CD4-positive, CD25-positive, alpha-beta regulatory T cell (primary cell): ENCODE data around the gene RIBC2. TPM values are rescaled to one million over a fixed set of nuclear protein-coding genes. Genes with fewer than 3 reads are reported as not detected.

ENCODE experiments used
- ATAC-seq, 2 donors: fragments of 150-1000 bp; cut with Tn5 transposase; one replicate each; pipeline ENCODE4 v1.10.0; 2021; ENCODE audit warnings: low read depth in 2 of 2, moderate number of reproducible peaks in 2 of 2, moderate library complexity in 1 of 2
- DNase-seq, 3 donors: peaks; one replicate each; pipeline versions ENCODE4 v3.0.0 to v3.0.0-alpha.2; 2012 to 2022; ENCODE audit warnings: mixed read lengths in 1 of 3
- H3K27ac ChIP-seq: one replicate; pipeline ENCODE4 v1.7.0; 2013; ENCODE audit warnings: mild to moderate bottlenecking, low read length; ENCODE audit not compliant: insufficient read depth, poor library complexity, severe bottlenecking
- H3K27me3 ChIP-seq: one replicate; pipeline ENCODE4 v1.7.0; 2013; ENCODE audit warnings: low read length; ENCODE audit not compliant: control insufficient read depth, insufficient read depth
- H3K36me3 ChIP-seq: one replicate; pipeline ENCODE4 v1.7.0; 2013; ENCODE audit warnings: mild to moderate bottlenecking, low read length, moderate library complexity; ENCODE audit not compliant: control insufficient read depth, insufficient read depth
- H3K4me1 ChIP-seq: 2 replicates; pipeline ENCODE4 v1.7.0; 2013; ENCODE audit warnings: mild to moderate bottlenecking, low read length; ENCODE audit not compliant: insufficient read depth, control insufficient read depth, poor library complexity, severe bottlenecking
- H3K4me3 ChIP-seq: one replicate; pipeline ENCODE4 v1.7.0; 2013; ENCODE audit warnings: low read depth, mild to moderate bottlenecking, low read length, moderate library complexity
- H3K9me3 ChIP-seq, 2 experiments: 1 replicate in 1 of 2; 2 replicates in 1 of 2; pipeline ENCODE4 v1.7.0; 2013; ENCODE audit warnings: low read length in 2 of 2, mild to moderate bottlenecking in 1 of 2, moderate library complexity in 1 of 2; ENCODE audit not compliant: control insufficient read depth in 2 of 2
- H3K27ac Mint-ChIP-seq, 3 donors: one replicate each; pipeline ENCODE4 v1.8.0; 2020 to 2022; ENCODE audit warnings: mild to moderate bottlenecking in 3 of 3, mixed read lengths in 3 of 3, moderate library complexity in 2 of 3
- H3K27me3 Mint-ChIP-seq: one replicate; pipeline ENCODE4 v1.8.0; 2022; ENCODE audit warnings: mild to moderate bottlenecking, mixed read lengths
- H3K36me3 Mint-ChIP-seq: one replicate; pipeline ENCODE4 v1.8.0; 2020; ENCODE audit warnings: mixed read lengths
- H3K4me1 Mint-ChIP-seq, 4 donors: one replicate each; pipeline ENCODE4 v1.8.0; 2020 to 2022; ENCODE audit warnings: mixed read lengths in 4 of 4, mild to moderate bottlenecking in 1 of 4
- H3K4me3 Mint-ChIP-seq, 4 donors: one replicate each; pipeline ENCODE4 v1.8.0; 2020 to 2022; ENCODE audit warnings: mild to moderate bottlenecking in 4 of 4, mixed read lengths in 4 of 4, moderate library complexity in 3 of 4
- H3K9me3 Mint-ChIP-seq, 7 donors: one replicate each; pipeline ENCODE4 v1.8.0; 2020 to 2022; ENCODE audit warnings: mixed read lengths in 7 of 7, mild to moderate bottlenecking in 3 of 7, moderate library complexity in 2 of 7
- polyA plus RNA-seq, 4 donors: library from polyadenylated mRNA; unstranded; fragments of 300-500 nt; fragmentation: Illumina TruSeq; gene quantifications; one replicate each; pipeline ENCODE4 v1.2.3, GENCODE V29; 2021
- total RNA-seq: library from RNA; stranded (reverse); gene quantifications from one replicate; pipeline ENCODE4 v1.2.3, GENCODE V29; 2022

The RIBC2 gene
- total and polyA plus RNA-seq, 5 donors from 2014 or later, result 0.15 to 0.67 TPM; not detected in 3

DNA sequence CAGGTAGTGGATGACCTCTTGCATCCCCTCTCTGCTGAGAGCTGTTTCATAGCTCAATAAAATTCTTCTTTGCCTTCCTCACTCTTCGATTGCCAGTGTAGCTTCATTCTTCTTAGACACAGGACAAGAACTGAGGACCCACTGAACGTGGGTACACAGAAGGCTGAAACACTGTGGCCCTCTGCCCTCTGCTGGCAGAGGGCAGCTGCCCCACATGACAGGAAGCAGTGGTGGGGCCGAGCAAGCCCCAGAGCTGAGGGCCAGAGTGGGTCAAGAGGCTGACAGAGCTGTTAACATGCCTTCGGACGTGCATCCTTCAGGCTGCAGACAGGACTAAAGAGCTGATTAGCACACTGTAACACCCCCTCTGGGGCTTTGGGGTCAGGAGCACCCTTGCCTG, 15.7 kb upstream of the RIBC2 start:
- H3K27ac ChIP-seq, result no peak overlapping the region
- Mint-ChIP-seq H3K4me1 (no peaks in the 10 kb centered on the region), H3K9me3 (no peaks in the 10 kb centered on the region), H3K27ac (no peak overlapping the region), H3K36me3 (no peaks in the 10 kb centered on the region), H3K4me3 (no peak overlapping the region), H3K27me3 (peaks cover 20% of the 10 kb centered on the region)
- H3K4me3 ChIP-seq, result no peak overlapping the region
- no peaks in the 10 kb centered on the region for H3K9me3 ChIP-seq
- no peaks in the 10 kb centered on the region for H3K4me1 ChIP-seq
- peak in 1 of 2 donors; percentile 34 for ATAC-seq
- DNase-seq, result peak in 1 of 3 donors; percentile 18
- H3K36me3 ChIP-seq, result no peaks in the 10 kb centered on the region
- H3K27me3 ChIP-seq, result peaks cover 4% of the 10 kb centered on the region

DNA sequence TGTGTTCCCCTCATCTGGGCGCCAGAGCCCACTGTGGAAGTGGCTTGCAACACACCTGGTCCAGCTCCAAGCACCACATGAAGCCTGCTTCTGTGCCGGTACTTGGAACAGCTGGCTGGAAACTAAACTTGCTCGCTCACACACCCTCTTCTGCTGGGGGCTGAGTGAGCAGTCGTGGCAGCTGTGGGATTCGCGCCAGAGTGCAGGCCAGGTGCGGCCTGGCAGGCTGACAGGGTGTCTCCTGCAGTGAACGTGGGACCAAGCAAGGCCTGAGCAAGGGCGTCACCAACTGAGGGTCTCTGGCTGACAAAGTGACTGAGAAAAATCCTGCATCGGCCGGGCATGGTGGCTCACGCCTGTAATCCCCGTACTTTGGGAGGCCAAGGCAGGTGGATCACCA, 15.3 kb upstream of the RIBC2 start:
- H3K27ac ChIP-seq, result no peak overlapping the region
- peaks cover 4% of the 10 kb centered on the region for H3K27me3 ChIP-seq
- Mint-ChIP-seq H3K4me1 (no peaks in the 10 kb centered on the region), H3K9me3 (no peaks in the 10 kb centered on the region), H3K27ac (no peak overlapping the region), H3K4me3 (no peak overlapping the region), H3K27me3 (peaks cover 20% of the 10 kb centered on the region), H3K36me3 (no peaks in the 10 kb centered on the region)
- no peak for ATAC-seq
- no peaks in the 10 kb centered on the region for H3K9me3 ChIP-seq
- H3K36me3 ChIP-seq, result no peaks in the 10 kb centered on the region
- DNase-seq, result no peak
- H3K4me1 ChIP-seq, result no peaks in the 10 kb centered on the region
- H3K4me3 ChIP-seq, result no peak overlapping the region

DNA sequence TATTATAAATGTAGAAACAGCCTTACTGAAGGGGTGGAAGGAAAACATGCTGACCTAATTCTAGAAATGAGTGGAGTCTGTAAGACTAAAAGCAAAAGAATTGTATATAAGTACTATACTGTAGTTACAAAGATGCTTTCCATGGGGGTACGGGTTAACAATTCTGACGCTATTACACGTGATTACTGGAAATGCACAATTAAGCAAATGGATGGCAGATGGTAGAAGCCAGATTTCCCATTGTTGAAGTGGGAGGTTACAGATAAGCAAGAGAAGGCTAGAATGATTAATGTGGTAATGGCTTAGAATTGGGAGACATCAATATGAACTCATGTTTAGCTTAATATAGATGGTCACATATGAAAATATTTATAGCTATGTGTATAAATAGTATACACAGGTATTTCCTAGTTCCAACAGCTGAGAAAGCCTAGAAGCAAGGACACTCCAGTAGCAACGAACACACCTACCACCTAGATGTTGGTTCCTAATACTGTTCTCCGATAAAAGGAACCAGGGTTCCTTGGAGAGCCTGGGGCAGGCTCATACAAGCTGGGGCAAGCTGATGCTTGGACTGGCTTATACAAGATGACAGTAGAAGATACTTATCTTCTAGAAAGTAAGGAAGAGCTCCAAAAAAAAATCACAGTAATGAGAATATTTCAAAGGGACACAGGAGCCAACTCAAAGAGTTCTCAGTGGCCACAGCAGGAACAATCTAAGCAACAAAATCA, 13.6 kb upstream of the RIBC2 start:
- H3K27me3 ChIP-seq, result peaks cover 4% of the 10 kb centered on the region
- H3K9me3 Mint-ChIP-seq, result peaks cover 0 to 1% (median 0%) of the 10 kb centered on the region in 7 donors
- no peaks in the 10 kb centered on the region for H3K36me3 ChIP-seq
- no peak overlapping the region for H3K27ac Mint-ChIP-seq
- H3K27ac ChIP-seq, result no peak overlapping the region
- no peak for DNase-seq
- H3K36me3 Mint-ChIP-seq, result no peaks in the 10 kb centered on the region
- H3K4me3 Mint-ChIP-seq, result no peak overlapping the region
- ATAC-seq, result no peak
- no peaks in the 10 kb centered on the region for H3K4me1 ChIP-seq
- peaks cover 13% of the 10 kb centered on the region for H3K27me3 Mint-ChIP-seq
- no peaks in the 10 kb centered on the region for H3K4me1 Mint-ChIP-seq
- no peaks in the 10 kb centered on the region for H3K9me3 ChIP-seq
- H3K4me3 ChIP-seq, result no peak overlapping the region

DNA sequence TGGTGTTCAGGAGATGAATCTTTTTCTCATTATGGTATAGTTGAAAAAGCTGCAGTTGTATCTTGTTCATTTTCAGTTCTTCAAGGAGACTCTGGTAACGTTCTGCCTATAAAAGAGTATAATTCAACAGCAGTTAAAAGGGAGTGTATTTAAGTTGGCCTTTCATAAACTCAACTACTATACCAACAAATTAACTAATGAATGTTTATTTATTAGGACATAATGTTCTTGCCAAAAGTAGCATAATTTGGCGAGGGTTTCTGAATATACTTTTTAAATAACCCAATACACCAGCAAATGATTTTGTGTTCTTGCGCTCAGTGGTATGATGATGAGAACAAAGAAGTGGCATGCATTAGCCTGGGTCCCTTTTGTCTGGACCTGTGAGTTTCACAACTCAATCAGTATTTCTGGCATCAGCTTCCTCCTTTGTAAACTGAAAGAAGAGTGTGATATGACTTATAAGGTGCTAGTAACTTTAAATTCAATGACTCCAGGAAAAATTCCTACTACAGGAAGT, 11.0 kb upstream of the RIBC2 start:
- no peak overlapping the region for H3K4me3 ChIP-seq
- no peaks in the 10 kb centered on the region for H3K36me3 ChIP-seq
- Mint-ChIP-seq H3K4me3 (no peak overlapping the region), H3K27ac (no peak overlapping the region), H3K36me3 (no peaks in the 10 kb centered on the region), H3K9me3 (peaks cover 0 to 5% (median 0%) of the 10 kb centered on the region in 7 donors), H3K27me3 (peaks cover 19% of the 10 kb centered on the region), H3K4me1 (no peaks in the 10 kb centered on the region)
- no peak for DNase-seq
- no peaks in the 10 kb centered on the region for H3K4me1 ChIP-seq
- H3K27me3 ChIP-seq, result peaks cover 2% of the 10 kb centered on the region
- H3K27ac ChIP-seq, result no peak overlapping the region
- no peak for ATAC-seq
- no peaks in the 10 kb centered on the region for H3K9me3 ChIP-seq

DNA sequence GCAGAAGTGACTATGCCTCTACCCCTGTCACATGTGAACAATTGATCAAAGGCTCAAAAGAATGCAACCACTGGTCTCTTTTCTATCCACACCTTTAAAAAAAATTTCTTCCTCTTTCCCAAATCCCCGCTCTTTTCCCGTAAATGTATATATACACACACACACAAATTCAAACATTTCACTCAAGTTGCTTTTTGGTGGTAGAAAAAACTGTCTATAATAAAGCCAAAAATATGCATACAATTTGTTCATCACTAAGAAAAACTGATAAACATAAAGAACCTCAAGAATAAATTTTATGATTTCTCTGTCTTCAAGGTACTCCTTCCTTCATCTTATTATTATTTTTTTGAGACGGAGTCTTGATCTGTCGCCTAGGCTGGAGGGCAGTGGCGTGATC, 5.7 kb upstream of the RIBC2 start:
- ATAC-seq, result no peak
- peaks cover 18% of the 10 kb centered on the region for H3K27me3 Mint-ChIP-seq
- H3K27ac Mint-ChIP-seq, result no peak overlapping the region
- peaks cover 0 to 6% (median 2%) of the 10 kb centered on the region in 4 donors for H3K4me1 Mint-ChIP-seq
- peaks cover 1% of the 10 kb centered on the region for H3K27me3 ChIP-seq
- peaks cover 4% of the 10 kb centered on the region for H3K36me3 Mint-ChIP-seq
- H3K4me3 Mint-ChIP-seq, result no peak overlapping the region
- no peak overlapping the region for H3K4me3 ChIP-seq
- no peaks in the 10 kb centered on the region for H3K36me3 ChIP-seq
- H3K9me3 Mint-ChIP-seq, result peaks cover 0 to 11% (median 4%) of the 10 kb centered on the region in 7 donors
- H3K27ac ChIP-seq, result no peak overlapping the region
- no peak for DNase-seq
- no peaks in the 10 kb centered on the region for H3K4me1 ChIP-seq
- H3K9me3 ChIP-seq, result no peaks in the 10 kb centered on the region

DNA sequence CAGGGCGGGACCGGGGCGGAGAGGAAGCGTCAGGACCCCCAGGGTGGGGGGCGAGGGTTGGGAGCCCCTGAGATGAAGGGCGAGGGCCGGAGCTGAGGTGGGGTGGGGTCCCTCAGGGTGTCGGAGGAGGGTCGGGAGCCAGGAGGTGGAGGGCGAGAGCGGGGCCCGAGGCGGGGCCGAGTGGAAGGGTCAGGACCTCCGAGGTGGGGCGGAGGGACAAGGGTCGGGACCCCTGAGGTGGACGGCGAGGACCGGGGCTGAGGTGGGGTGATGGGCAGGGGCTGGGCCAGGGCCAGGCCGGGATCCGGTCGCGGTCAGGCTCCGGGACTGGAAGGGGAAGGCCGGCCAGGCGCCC, 503 bp upstream of the RIBC2 start:
- no peaks in the 10 kb centered on the region for H3K9me3 ChIP-seq
- H3K4me3 Mint-ChIP-seq, result peak overlapping the region in 2 of 4 donors; percentile 58 to 70
- peaks cover 1% of the 10 kb centered on the region for H3K27me3 ChIP-seq
- H3K4me1 ChIP-seq, result peaks cover 14% of the 10 kb centered on the region
- DNase-seq (no peak), ATAC-seq (no peak)
- no peak overlapping the region for H3K27ac Mint-ChIP-seq
- no peaks in the 10 kb centered on the region for H3K36me3 Mint-ChIP-seq
- peaks cover 7% of the 10 kb centered on the region for H3K27me3 Mint-ChIP-seq
- H3K27ac ChIP-seq, result no peak overlapping the region
- H3K36me3 ChIP-seq, result no peaks in the 10 kb centered on the region
- H3K4me1 Mint-ChIP-seq, result peaks cover 0 to 14% (median 6%) of the 10 kb centered on the region in 4 donors
- H3K9me3 Mint-ChIP-seq, result peaks cover 0 to 4% (median 0%) of the 10 kb centered on the region in 7 donors
- no peak overlapping the region for H3K4me3 ChIP-seq

DNA sequence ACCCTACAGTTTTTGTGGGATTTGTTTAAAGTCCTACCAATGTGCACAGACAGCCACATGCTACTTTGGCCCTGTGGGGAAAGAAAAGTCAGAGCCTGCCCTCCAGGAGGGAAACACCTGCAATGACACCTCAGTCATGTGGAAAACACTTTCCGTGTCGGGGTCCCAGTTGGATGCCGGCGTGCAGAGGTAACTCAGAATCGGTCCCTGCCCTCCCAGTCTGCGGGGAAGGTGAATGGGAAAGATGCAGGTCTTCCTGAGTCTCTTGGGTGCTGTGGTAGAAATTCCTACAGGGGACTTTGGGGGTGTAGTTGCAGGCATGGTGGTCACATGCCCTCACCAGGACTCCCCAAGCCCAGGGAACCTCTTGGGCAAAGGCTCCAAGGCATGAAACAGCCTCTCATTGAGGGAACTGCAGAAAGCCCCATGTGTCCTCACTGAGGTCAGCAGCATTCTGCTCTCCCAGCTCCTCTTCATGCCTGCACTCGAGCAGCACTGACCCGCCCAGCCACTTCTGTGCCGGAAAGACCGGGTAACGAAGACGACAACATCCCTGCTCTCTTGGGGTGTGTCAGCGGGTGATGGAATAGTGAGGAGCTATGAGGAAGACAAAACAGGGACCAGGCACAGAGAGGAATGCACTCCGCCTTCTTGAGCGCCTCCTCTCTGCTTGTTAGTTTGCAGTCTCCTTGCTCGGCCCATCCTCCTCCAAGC, 4.7 kb downstream of the RIBC2 start:
- no peaks in the 10 kb centered on the region for H3K36me3 Mint-ChIP-seq
- peaks cover 0 to 8% (median 4%) of the 10 kb centered on the region in 4 donors for H3K4me1 Mint-ChIP-seq
- H3K9me3 Mint-ChIP-seq, result peaks cover 0 to 4% (median 0%) of the 10 kb centered on the region in 7 donors
- H3K27me3 ChIP-seq, result no peaks in the 10 kb centered on the region
- H3K4me3 Mint-ChIP-seq, result no peak overlapping the region
- no peak overlapping the region for H3K4me3 ChIP-seq
- peaks cover 10% of the 10 kb centered on the region for H3K4me1 ChIP-seq
- no peak for ATAC-seq
- no peaks in the 10 kb centered on the region for H3K9me3 ChIP-seq
- H3K27ac Mint-ChIP-seq, result no peak overlapping the region
- no peaks in the 10 kb centered on the region for H3K27me3 Mint-ChIP-seq
- H3K36me3 ChIP-seq, result no peaks in the 10 kb centered on the region
- H3K27ac ChIP-seq, result no peak overlapping the region
- DNase-seq, result no peak
